SJSA1 (cell line): ENCODE measurements around the gene TRIM29. TPM values are rescaled to one million over a fixed set of nuclear protein-coding genes. Genes with fewer than 3 reads are reported as not detected.

Experiments
- DNase-seq, 2 experiments: peaks; one replicate each; pipeline ENCODE4 v3.0.0-alpha.2; 2015 to 2020; ENCODE audit warnings: low spot score in 2 of 2, low read depth in 1 of 2
- H3K27ac ChIP-seq: fragments of 250-450 bp; sonication (Bioruptor Pico); 2 replicates; pipeline ENCODE4 v1.5.1; 2020; ENCODE audit warnings: mild to moderate bottlenecking, moderate library complexity
- H3K27me3 ChIP-seq: fragments of 250-450 bp; sonication (Bioruptor Pico); replicated peaks from 2 replicates; pipeline ENCODE4 v1.5.1; 2020; ENCODE audit warnings: mild to moderate bottlenecking, moderate library complexity
- H3K36me3 ChIP-seq: fragments of 250-450 bp; sonication (Bioruptor Pico); 2 replicates; pipeline ENCODE4 v1.5.1; 2020; ENCODE audit warnings: mild to moderate bottlenecking
- H3K4me1 ChIP-seq: fragments of 250-450 bp; sonication (Bioruptor Pico); replicated peaks from 2 replicates; pipeline ENCODE4 v1.6.1; 2021; ENCODE audit warnings: mild to moderate bottlenecking
- H3K4me3 ChIP-seq: fragments of 250-450 bp; sonication (Bioruptor Pico); 2 replicates; pipeline ENCODE4 v1.5.1; 2020; ENCODE audit warnings: mild to moderate bottlenecking
- H3K9me3 ChIP-seq: fragments of 250-450 bp; sonication (Bioruptor Pico); replicated peaks from 2 replicates; pipeline ENCODE4 v1.5.1; 2020; ENCODE audit warnings: mild to moderate bottlenecking
- total RNA-seq: library from RNA; depleted of rRNA; stranded (reverse); fragments of >200 nt; shearing (Covaris generic); gene quantifications from 2 replicates; pipeline ENCODE4 v1.2.3, GENCODE V29; 2014

Gene TRIM29
- total RNA-seq, 1 experiment from 2014 or later: not detected

DNA sequence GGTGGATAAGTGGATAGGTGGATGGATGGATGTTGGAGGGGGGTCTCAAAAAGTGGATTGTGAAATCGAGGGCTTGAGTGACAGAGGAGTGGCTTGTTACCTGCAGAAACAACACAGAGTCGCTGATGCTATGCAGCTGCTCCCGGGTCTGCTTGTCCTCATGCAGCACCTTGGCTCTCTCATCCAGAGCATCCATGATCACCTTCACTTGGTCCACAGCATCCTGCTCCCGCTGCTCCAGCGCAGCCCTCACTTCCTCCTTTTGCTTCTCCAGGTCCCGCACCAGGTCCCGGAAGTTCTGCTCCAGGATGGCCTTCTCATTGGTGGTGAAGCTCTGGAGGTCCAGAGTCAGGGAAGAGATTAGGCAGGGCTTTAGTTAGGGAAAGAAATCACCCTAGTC, 10.7 kb downstream of the TRIM29 start:
- Histone ChIP-seq H3K9me3 (no peaks in the 10 kb centered on the region), H3K27me3 (no peaks in the 10 kb centered on the region), H3K4me1 (no peaks in the 10 kb centered on the region), H3K36me3 (no peaks in the 10 kb centered on the region), H3K4me3 (no peak overlapping the region), H3K27ac (no peak overlapping the region)
- DNase-seq: no peak

DNA sequence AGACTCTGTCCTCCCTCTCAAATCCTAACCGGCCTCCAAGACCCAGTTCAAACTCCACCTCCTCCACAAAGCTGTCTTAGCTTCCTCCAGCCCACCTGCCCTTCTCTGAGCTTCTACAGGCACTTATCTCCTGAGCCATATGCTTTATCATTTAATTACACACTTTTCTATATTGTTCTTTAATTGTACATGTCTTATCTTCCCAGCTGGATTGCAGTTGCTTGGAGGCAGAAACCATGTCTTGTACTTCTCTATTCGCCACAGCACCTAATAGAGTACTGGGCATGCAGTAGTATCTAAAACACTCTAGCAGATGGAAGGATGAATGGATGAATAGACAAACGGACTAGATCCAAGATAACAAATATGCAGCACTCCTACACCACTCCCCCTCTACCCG, 11.3 kb downstream of the TRIM29 start:
- H3K9me3 ChIP-seq: no peaks in the 10 kb centered on the region
- H3K36me3 ChIP-seq: no peaks in the 10 kb centered on the region
- no peaks in the 10 kb centered on the region for H3K27me3 ChIP-seq
- H3K4me1 ChIP-seq: no peaks in the 10 kb centered on the region
- no peak for DNase-seq
- H3K4me3 ChIP-seq: no peak overlapping the region
- H3K27ac ChIP-seq: no peak overlapping the region

DNA sequence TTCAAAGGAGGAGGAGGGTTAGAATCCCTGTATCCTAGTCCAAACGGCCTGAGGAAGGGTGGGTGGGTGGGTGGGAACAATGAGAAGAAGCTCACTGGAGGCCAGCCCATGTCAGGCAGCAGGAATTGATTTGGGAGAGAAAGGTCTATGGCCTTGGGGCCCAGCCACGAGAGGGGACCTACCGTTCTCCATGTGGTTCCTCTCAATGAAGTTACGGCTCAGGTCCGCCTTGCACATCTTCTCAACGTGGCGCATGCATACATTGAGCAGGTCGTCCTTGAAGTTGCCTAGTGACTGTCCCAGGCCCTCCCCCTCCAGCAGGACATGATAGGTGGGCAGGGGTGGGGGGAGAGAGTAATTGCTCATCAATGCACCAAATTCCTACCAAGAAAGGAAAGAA, 12.4 kb downstream of the TRIM29 start:
- no peaks in the 10 kb centered on the region for H3K36me3 ChIP-seq
- DNase-seq: no peak
- H3K4me1 ChIP-seq: no peaks in the 10 kb centered on the region
- no peaks in the 10 kb centered on the region for H3K27me3 ChIP-seq
- H3K4me3 ChIP-seq: no peak overlapping the region
- H3K9me3 ChIP-seq: no peaks in the 10 kb centered on the region
- no peak overlapping the region for H3K27ac ChIP-seq

DNA sequence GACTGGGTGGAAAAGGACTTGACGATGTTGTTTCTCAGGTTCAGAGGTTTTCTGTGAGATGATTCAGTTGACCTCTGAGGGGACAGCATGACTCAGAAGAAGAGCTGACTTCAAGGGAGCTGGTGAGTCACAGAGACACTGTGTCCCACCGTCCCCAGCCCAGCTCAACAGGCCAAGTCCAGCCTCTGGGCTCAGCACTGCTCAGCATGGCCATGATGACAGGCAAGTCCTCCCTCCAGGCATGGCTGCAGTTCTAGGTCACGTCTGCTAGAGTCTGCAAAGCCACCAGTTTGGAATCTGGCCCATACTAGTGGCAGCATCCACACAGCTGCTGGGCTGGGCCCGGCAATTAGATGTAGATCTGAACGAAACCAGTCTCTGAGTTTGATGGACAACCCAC, 12.9 kb downstream of the TRIM29 start:
- no peak overlapping the region for H3K27ac ChIP-seq
- no peak overlapping the region for H3K4me3 ChIP-seq
- H3K36me3 ChIP-seq: no peaks in the 10 kb centered on the region
- H3K27me3 ChIP-seq: no peaks in the 10 kb centered on the region
- H3K9me3 ChIP-seq: no peaks in the 10 kb centered on the region
- no peak for DNase-seq
- no peaks in the 10 kb centered on the region for H3K4me1 ChIP-seq

DNA sequence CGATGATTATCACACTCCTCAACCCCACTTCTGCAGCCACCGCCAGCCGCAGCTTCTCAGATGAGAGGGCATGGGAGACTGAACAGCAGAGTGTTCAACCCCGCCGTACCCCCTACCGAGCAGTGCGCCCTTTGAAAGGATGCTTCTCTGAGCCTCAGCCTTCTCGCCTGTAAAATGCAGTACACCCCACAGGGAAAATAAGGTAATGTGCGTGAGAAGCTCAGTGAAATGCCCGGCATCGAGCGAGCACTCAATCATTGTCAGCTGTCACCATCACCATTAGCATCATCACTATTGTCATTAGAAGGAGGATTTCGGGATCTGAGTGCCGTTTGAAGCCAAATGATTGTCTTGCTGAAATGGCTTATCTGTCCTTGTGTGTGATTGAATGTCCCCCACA, 13.6 kb downstream of the TRIM29 start:
- no peaks in the 10 kb centered on the region for H3K36me3 ChIP-seq
- no peak overlapping the region for H3K27ac ChIP-seq
- no peak overlapping the region for H3K4me3 ChIP-seq
- H3K27me3 ChIP-seq: no peaks in the 10 kb centered on the region
- H3K9me3 ChIP-seq: no peaks in the 10 kb centered on the region
- no peak for DNase-seq
- no peaks in the 10 kb centered on the region for H3K4me1 ChIP-seq

DNA sequence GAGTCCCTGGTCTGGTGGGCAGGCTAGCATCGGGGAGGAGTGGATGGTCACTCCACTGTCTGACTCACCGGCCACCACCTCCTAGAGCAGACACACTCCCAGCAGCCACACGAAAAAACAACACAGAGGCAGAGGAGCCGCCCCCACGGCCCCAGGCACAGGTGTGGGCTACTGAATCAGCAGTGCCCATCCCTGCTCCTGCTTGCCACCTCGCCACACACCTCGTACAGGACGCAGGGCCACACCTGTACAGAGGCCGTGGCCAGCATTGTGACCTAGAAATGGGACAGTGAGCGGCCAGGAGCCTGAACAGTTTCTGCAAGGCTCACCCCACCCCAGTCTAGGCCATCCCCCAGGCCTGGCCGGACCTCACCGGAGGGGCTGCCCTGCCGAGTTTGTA, 14.0 kb downstream of the TRIM29 start:
- no peaks in the 10 kb centered on the region for H3K4me1 ChIP-seq
- no peaks in the 10 kb centered on the region for H3K27me3 ChIP-seq
- no peak for DNase-seq
- no peak overlapping the region for H3K27ac ChIP-seq
- H3K4me3 ChIP-seq: no peak overlapping the region
- no peaks in the 10 kb centered on the region for H3K36me3 ChIP-seq
- no peaks in the 10 kb centered on the region for H3K9me3 ChIP-seq

DNA sequence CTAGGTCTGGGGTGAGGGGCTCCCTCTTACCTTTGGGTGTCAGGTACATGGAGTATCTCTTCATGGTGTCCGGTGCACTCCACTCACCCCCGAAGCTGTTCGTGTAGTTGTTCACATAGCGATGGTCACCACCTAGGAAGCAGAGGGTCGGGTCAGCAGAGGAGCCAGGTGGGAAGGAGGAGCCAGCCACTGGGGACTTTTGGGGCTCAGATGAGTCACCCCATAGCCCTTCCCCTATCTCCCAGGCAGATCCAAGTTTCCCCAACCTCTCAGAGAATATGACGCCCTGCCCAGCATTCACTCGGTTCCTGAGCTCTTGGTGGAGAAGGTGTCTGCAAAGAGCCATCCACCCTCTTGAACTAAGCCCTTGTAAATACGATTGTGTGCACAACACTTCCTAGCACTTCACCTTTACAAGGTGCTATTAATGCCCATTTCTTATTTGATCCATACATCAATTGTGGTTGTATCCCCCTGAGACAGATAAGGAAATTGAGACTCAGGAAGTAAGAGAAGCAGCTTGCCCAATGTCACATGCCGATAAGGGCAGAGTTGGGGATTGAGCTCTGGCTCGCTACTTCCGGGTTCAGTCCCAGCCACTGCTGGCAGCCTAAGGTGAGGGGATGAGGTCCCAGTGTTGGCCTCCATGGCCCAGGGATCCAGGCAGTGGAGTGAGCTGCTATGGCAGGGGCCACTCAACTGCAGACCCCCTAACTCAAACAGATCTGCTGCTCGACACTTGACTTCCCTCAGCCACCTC, 14.8 kb downstream of the TRIM29 start:
- H3K36me3 ChIP-seq: no peaks in the 10 kb centered on the region
- H3K4me1 ChIP-seq: no peaks in the 10 kb centered on the region
- no peaks in the 10 kb centered on the region for H3K27me3 ChIP-seq
- no peak for DNase-seq
- H3K9me3 ChIP-seq: no peaks in the 10 kb centered on the region
- no peak overlapping the region for H3K4me3 ChIP-seq
- H3K27ac ChIP-seq: no peak overlapping the region

DNA sequence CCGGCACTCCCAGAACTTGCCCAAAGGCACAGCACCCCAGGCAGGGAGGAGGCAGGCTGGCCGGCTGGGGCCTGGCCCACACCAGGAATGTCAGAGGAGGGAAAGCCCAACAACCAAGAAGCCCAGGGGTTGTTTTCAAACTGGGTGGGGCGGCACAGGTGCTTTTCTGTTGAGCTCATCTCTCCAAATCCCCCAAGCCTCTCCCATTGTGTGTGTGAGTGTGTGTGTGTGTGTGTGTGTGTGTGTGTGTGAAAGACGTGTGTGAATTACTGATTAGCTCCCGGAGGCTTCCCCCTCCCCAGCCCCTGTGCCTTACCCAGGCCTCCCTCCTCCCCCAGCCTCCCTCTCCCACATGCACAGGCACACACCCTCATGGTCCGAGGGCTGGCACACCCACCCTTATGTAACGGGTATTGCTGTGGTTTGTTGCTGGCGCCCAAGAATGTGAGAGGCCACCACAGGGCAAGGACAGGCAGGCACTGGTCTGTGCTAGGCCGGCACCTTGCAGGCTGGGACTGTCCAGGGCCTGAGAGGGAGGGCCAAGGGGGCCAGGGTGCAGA, 15.9 kb downstream of the TRIM29 start:
- no peak for DNase-seq
- no peaks in the 10 kb centered on the region for H3K9me3 ChIP-seq
- no peaks in the 10 kb centered on the region for H3K36me3 ChIP-seq
- no peaks in the 10 kb centered on the region for H3K4me1 ChIP-seq
- H3K27ac ChIP-seq: no peak overlapping the region
- H3K27me3 ChIP-seq: no peaks in the 10 kb centered on the region
- no peak overlapping the region for H3K4me3 ChIP-seq

DNA sequence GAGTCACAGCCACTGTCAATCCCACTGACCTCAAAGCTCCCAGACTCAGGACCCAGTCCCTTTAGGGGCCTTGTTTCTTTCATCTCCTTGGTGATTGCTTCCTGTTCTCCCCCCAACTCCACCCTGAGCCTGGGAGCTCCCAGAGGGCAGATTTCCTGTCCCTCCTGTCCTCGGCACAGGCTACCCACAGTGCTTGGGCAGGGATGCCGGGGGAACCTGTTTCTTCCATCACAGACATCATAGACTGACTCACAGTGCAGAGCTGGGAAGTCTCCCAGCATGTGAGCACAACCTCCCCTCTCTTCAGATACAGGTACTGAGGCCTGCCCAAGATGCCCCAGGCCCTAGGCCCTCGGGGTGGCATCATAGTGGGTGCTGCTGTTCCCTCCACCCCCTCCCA, 16.6 kb downstream of the TRIM29 start:
- no peak for DNase-seq
- H3K27me3 ChIP-seq: no peaks in the 10 kb centered on the region
- H3K27ac ChIP-seq: no peak overlapping the region
- no peak overlapping the region for H3K4me3 ChIP-seq
- no peaks in the 10 kb centered on the region for H3K9me3 ChIP-seq
- no peaks in the 10 kb centered on the region for H3K4me1 ChIP-seq
- no peaks in the 10 kb centered on the region for H3K36me3 ChIP-seq

DNA sequence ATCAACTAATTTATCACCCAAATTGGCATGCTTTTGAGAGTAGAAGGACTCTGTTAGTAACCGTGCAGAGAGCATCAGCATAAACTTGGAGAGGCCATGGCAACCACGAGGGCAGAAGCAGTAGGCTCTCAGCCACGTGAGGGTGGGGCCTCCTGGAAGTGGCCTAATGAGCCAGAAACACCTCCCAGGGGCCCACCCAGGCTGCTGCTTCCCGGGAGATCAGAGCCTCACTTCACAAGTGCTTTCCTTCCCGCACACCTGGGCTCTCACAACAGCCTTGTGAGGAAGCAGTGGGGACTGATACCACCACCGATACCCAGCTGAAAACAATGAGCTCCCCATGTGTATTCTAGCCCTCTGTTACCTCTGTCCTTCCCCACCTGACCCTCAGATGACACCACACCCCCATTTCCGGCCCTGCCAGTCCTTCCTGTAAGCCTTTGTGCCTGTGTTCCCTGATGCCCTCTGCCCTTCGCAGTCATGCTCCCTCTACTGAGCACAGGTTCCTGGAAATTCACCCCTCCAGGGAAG, 17.0 kb downstream of the TRIM29 start:
- DNase-seq: no peak
- Histone ChIP-seq H3K27ac (no peak overlapping the region), H3K36me3 (no peaks in the 10 kb centered on the region), H3K27me3 (no peaks in the 10 kb centered on the region), H3K9me3 (no peaks in the 10 kb centered on the region), H3K4me1 (no peaks in the 10 kb centered on the region), H3K4me3 (no peak overlapping the region)

DNA sequence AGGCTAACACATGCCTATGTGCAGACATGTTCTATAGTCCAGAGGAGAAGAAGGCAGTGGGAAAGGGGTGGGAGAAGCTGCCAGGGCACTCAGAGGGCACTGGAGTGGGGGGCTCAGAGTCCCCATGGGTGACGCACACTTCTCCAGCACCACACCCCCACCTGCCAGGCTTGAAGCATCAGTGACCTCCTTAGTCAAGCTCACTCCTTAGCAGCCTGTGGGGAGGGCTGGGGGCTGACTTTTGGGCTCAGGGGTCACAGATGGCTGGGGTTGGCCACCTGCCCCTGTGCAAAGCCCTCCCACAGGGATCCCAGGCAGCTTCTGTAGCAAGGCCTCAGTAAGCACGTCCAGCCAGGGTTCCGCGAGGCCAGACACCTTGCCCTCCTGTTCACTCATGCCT, 18.8 kb downstream of the TRIM29 start:
- H3K27me3 ChIP-seq: no peaks in the 10 kb centered on the region
- H3K9me3 ChIP-seq: no peaks in the 10 kb centered on the region
- no peak overlapping the region for H3K27ac ChIP-seq
- H3K4me3 ChIP-seq: no peak overlapping the region
- H3K4me1 ChIP-seq: no peaks in the 10 kb centered on the region
- H3K36me3 ChIP-seq: no peaks in the 10 kb centered on the region
- DNase-seq: no peak

DNA sequence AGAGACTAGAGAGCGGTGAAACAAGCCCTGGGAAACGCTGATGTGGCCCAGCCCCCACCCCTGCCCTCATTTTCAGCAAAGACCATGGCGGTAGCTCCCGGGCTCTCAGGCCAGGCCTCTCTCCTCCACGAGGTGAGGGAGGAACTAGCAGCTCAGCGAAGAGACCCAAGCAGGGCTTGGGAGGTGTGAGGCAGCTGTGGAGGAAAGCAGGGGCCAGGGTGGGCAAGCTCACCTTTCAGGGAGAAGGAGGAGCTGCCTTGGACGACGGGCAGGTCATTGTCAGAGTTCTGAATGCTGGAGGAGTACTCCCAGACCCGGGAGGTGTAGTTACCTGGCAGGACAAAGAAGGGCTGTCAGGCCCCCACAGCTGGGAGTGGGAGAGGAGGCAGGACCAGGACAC, 19.9 kb downstream of the TRIM29 start:
- no peaks in the 10 kb centered on the region for H3K4me1 ChIP-seq
- DNase-seq: no peak
- no peak overlapping the region for H3K27ac ChIP-seq
- H3K4me3 ChIP-seq: no peak overlapping the region
- no peaks in the 10 kb centered on the region for H3K36me3 ChIP-seq
- no peaks in the 10 kb centered on the region for H3K27me3 ChIP-seq
- no peaks in the 10 kb centered on the region for H3K9me3 ChIP-seq

DNA sequence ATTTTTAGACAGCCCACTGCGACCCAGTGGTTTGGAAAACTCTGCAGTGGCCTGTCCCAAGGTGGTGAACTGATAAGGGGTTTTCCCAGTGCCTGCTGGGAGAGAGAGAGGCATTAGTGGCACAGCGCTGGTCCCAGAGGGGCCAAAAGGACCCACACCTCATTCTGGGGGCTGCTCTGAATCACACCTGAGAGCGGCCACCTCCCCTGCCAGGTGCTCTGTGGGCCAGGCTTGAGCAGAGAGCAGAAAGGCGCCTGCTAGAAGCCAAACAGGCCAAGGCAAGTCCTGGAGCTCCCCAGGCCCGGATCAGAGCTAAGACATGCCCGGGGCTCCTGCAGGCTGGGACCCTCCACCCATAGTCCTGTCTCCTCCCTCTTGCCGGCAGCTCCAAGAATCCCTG, 20.9 kb downstream of the TRIM29 start:
- Histone ChIP-seq H3K27ac (no peak overlapping the region), H3K27me3 (no peaks in the 10 kb centered on the region), H3K4me3 (no peak overlapping the region), H3K4me1 (no peaks in the 10 kb centered on the region), H3K36me3 (no peaks in the 10 kb centered on the region), H3K9me3 (no peaks in the 10 kb centered on the region)
- DNase-seq: no peak

DNA sequence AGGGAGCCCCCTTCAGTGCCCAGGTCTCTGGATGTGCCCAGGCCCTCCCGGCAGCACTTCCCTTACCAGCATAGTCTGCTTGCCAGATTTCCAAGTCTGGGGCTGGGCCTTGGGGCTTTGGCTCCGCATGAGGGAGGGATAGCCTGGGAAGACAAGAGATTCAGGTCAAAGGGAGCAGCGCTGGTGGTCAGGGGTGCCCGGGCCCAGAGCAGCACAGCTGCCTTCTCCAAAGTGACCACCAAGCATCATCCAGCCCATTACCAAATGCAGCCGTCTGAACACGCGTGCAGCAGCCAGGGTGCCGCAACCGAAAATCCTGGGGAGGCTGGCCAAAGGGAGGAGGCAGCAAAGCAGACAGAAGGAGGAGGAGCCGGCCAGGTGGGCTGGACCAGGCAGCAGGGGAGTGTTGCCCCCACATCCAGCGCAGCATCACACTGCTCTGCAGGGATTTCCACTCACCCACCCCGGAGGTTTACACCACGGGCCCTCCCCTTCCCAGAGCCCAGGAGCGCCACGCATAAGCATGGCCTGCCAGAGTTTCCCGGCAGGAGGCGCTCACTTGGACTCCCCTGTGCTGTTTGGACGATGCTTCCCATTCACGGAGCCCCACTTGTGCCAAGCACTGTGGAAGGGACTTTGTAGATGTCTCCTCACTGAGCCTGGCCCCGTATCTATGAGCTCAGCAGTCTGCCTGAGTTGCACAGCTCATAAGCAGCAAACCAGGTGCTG, 22.5 kb downstream of the TRIM29 start:
- H3K27me3 ChIP-seq: no peaks in the 10 kb centered on the region
- H3K27ac ChIP-seq: no peak overlapping the region
- H3K4me3 ChIP-seq: no peak overlapping the region
- no peak for DNase-seq
- no peaks in the 10 kb centered on the region for H3K36me3 ChIP-seq
- H3K4me1 ChIP-seq: no peaks in the 10 kb centered on the region
- no peaks in the 10 kb centered on the region for H3K9me3 ChIP-seq
